ENCODE measurements around the gene PEX26. TPM values are rescaled to one million over a fixed set of nuclear protein-coding genes. Genes with fewer than 3 reads are reported as not detected.

PEX26 gene
- total and polyA plus RNA-seq, 9 of the 15 experiments (the other 6 are each of a cell fraction or from before 2014, with no cell fraction given) = 0.35 to 39.6 (median 17.4) TPM

DNA sequence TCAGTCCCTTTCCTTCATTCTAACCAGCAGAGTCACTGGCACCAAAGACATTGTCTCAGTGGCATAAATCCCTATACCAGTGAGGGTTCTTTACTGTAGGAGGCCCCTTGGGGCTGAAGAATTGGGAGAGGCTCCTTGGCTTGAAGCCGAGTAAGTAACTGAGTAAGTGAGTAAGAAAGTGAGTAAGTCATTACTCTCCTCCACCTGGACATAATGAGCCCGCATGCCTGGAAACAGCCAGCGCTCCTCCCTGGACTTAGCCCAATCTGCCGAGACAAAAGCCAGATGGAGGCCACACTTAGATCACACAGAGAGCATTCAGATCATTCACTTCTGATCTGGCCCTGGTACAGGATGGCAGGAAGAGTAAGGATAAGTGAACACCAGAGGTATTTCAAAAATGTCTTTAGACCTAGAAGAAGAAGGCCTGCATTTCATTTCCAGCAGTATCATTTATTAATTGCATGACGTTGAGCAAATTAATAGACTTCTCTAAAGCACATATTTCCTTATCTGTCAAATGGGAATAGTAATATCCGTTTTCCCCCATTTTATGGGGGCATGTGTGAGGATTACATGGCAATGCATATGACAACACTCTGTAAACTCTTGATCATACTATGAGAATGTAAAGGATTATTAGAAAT, 45.2 kb upstream of the PEX26 start:
- Histone ChIP-seq H2AFZ (ENCODE audit: low read depth, low read length) (no peak overlapping the region), H3K36me3 (ENCODE audit: control insufficient read depth, insufficient read depth, low read length) (no peaks in the 10 kb centered on the region), H3K9me3 (replicated peaks; ENCODE audit: control insufficient read depth, insufficient read depth, low read depth, low read length) (no peaks in the 10 kb centered on the region), H3K9me1 (ENCODE audit: control insufficient read depth, insufficient read depth, low read length) (no peaks in the 10 kb centered on the region), H3K9ac (ENCODE audit: insufficient read depth in 1 of 2, low read depth in 2 of 2, low read length in 2 of 2) (no peak overlapping the region), H3K27me3 (ENCODE audit: control insufficient read depth in 2 of 2, insufficient read depth in 2 of 2, low read length in 2 of 2) (peaks cover 43 to 52% of the 10 kb centered on the region in 2 experiments; a peak in 4 of 5 replicates), H3K4me1 (replicated peaks in 1 of 2; ENCODE audit: control insufficient read depth in 2 of 2, insufficient read depth in 2 of 2, low read length in 2 of 2) (no peaks in the 10 kb centered on the region; a peak in 1 of 5 replicates), H4K20me1 (replicated peaks; ENCODE audit: control insufficient read depth, insufficient read depth, low read length) (peaks cover 4% of the 10 kb centered on the region; the same call in 1 of the 2 replicates), H3K4me2 (ENCODE audit: insufficient read depth, low read length) (no peak overlapping the region), H3K4me3 (no peak overlapping the region), H3K79me2 (ENCODE audit: control insufficient read depth, insufficient read depth, low read length) (no peaks in the 10 kb centered on the region), H3K27ac (ENCODE audit: extremely low read depth, low read depth, low read length) (no peak overlapping the region)
- no peak for ATAC-seq
- DNase-seq (ENCODE audit: extremely low read depth in 1 of 4, low spot score in 3 of 4) = no peak
- no TSS peak for BruUV-seq (replicated peaks)
- FAIRE-seq = no peak
- POLR2A ChIA-PET = interaction anchor here (1.2 kb wide), 1 partner anchor 11 kb away, joined by 3 read pairs; no protein-coding TSS in a partner anchor
- intact Hi-C loops (cut with micrococcal nuclease) (no loop called here), in situ Hi-C loops (cut with MboI) (no loop called here)
- no peak for TF ChIP-seq TAF7 (tag; IDR thresholded peaks at IDR 0.05)
- TF ChIP-seq ATF7 (IDR thresholded peaks at IDR 0.05) = no peak
- TF ChIP-seq ID3 (CRISPR knock-in tag; IDR thresholded peaks at IDR 0.05) = no peak
- no peak for TF ChIP-seq ID3 (tag; IDR thresholded peaks at IDR 0.05)
- no peak for TF ChIP-seq HMG20B (CRISPR knock-in tag; IDR thresholded peaks at IDR 0.05)
- TF ChIP-seq, protein P1, sequence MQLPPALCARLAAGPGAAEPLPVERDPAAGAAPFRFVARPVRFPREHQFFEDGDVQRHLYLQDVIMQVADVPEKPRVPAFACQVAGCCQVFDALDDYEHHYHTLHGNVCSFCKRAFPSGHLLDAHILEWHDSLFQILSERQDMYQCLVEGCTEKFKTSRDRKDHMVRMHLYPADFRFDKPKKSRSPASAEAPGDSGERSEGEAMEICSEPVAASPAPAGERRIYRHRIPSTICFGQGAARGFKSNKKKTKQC (CRISPR knock-in tag; IDR thresholded peaks at IDR 0.05) = no peak
- TF ChIP-seq TBP (optimal IDR thresholded peaks at IDR 0.05; ENCODE audit: low read depth, low read length) = no peak
- WGBS (ENCODE audit: insufficient coverage, low coverage, missing lambda C conversion rate) = 3% methylated on average over 6 of the region's 6 CpGs
- CTCF ChIA-PET (ENCODE audit: low intra/inter-chr PET ratio) = no interaction called here
